Mucosa of rectum (tissue), 2 donors: ENCODE measurements around the gene NUP62.

ENCODE experiments used
- H3K27ac ChIP-seq, 2 donors: one replicate each; pipeline ENCODE4 v1.7.0; 2013; ENCODE audit warnings: inconsistent platforms in 2 of 2, low read depth in 2 of 2, low read length in 2 of 2
- H3K27me3 ChIP-seq, 2 donors: one replicate each; pipeline ENCODE4 v1.7.0; 2013; ENCODE audit warnings: low read length in 2 of 2; ENCODE audit not compliant: control insufficient read depth in 2 of 2, insufficient read depth in 2 of 2
- H3K36me3 ChIP-seq, 2 donors: one replicate each; pipeline ENCODE4 v1.7.0; 2013; ENCODE audit warnings: low read length in 2 of 2; ENCODE audit not compliant: control insufficient read depth in 2 of 2, insufficient read depth in 2 of 2
- H3K4me1 ChIP-seq, 2 donors: one replicate each; pipeline ENCODE4 v1.7.0; 2013; ENCODE audit warnings: low read length in 2 of 2, mild to moderate bottlenecking in 1 of 2; ENCODE audit not compliant: control insufficient read depth in 2 of 2, insufficient read depth in 2 of 2
- H3K4me3 ChIP-seq, 2 donors: one replicate each; pipeline ENCODE4 v1.7.0; 2013; ENCODE audit warnings: low read length in 2 of 2
- H3K9ac ChIP-seq, 2 donors: one replicate each; pipeline ENCODE4 v1.7.0; 2013; ENCODE audit warnings: low read length in 2 of 2, low read depth in 1 of 2, mild to moderate bottlenecking in 1 of 2
- H3K9me3 ChIP-seq, 2 donors: one replicate each; pipeline ENCODE4 v1.7.0; 2013; ENCODE audit warnings: low read length in 2 of 2; ENCODE audit not compliant: control insufficient read depth in 2 of 2
- donor health status: healthy.
- donor health status: Normal muscosa, but diverticular disease.

Gene NUP62

DNA sequence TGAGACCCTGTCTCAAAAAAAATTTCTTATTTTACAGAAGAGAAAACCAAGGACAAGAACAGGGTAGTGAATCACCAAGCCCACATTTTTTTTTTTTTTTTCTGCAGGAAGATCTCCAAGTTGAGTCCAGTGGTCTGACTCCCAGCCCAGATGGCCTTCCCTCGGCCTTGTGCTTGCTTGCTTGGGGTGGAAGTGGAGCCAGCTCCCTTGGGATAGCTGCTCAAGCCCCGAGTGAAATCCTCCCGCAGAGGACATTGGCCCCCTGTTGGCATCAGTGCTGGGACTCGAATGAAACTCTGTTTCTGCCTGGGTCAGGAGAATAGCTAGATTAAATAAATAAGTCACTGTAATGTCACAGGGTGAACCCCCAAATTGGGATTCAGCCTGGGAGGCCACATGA, 9.4 kb upstream of the NUP62 start:
- Histone ChIP-seq H3K27me3 (no peaks in the 10 kb centered on the region), H3K4me3 (no peak overlapping the region), H3K9ac (no peak overlapping the region), H3K36me3 (no peaks in the 10 kb centered on the region), H3K27ac (no peak overlapping the region), H3K9me3 (no peaks in the 10 kb centered on the region), H3K4me1 (peaks cover 4% of the 10 kb centered on the region in 2 donors)

DNA sequence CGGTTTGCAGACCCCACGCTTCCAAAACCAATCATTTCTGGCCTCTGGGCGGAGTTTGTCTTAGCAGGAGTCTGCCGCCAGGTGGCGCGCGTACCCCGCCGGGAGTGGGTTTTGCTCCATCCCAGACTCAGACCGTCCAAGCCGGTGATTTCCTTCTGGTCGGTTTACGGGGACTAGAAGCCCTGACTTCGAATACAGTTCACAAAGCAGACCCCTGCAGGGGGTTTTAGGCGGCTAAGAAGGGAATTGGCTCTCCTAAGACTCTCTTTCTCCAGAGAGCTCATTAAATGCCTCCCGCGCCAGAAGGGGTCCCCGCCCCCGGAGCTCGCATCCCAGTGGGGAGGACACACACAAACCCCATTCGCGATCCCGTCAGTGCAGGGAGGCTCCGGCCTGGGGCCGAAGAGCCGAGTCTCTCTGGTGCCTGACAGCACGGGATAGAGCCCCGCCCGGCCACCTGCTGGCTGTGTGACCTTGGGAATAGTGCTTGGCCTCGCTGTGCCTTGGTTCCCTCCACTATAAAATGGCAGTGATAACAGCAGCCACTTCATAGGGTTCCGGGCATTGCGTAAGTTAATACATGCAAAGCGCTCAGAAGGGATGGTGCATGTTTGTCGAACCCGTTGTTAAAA, 8.6 kb upstream of the NUP62 start:
- no peak overlapping the region for H3K27ac ChIP-seq
- H3K9ac ChIP-seq = no peak overlapping the region
- peaks cover 0 to 1% of the 10 kb centered on the region in 2 donors for H3K36me3 ChIP-seq
- peaks cover 4% of the 10 kb centered on the region in 2 donors for H3K4me1 ChIP-seq
- no peaks in the 10 kb centered on the region for H3K9me3 ChIP-seq
- no peaks in the 10 kb centered on the region for H3K27me3 ChIP-seq
- peak overlapping the region; percentile 22 to 37 for H3K4me3 ChIP-seq

DNA sequence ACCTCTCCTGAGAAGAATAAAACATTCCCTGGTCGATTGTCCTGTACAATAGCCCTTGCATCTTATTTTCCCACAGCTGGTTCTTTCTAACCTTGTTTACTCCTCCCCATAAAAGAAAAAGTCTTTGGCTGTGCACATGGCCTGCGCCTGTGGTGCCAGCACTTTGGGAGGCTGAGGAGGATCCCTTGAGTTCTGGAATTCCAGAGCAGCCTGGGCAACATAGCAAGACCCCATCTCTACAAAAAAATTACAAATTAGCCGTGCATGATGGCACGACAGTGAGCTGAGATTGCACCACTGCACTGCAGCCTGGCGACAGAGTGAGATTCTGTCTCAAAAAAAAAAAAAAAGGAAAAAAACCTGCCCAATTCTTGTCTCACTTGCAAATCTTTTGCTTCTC, 7.2 kb upstream of the NUP62 start:
- no peaks in the 10 kb centered on the region for H3K9me3 ChIP-seq
- H3K36me3 ChIP-seq = peaks cover 0 to 4% of the 10 kb centered on the region in 2 donors
- no peaks in the 10 kb centered on the region for H3K27me3 ChIP-seq
- peaks cover 4% of the 10 kb centered on the region in 2 donors for H3K4me1 ChIP-seq
- H3K9ac ChIP-seq = no peak overlapping the region
- H3K27ac ChIP-seq = no peak overlapping the region
- H3K4me3 ChIP-seq = no peak overlapping the region

DNA sequence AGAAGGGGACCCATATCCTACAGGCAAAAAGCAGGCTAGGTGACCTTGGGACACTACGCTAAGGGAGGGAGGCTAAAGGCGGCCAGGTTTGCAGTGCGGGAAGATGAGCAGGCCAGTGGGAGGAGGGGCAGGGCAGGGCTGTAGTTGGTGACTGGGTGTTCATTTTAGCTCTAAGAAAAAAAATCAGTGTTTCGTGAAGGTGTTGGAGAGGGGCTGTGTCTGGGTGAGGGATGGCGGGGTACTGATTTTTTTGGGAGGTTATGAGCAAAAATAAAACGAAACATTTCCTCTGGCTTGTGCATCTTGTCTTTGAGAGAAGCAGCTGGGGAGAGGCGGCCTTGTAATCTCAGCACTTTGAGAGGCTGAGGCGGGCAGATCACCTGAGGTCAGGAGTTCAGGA, 4.3 kb upstream of the NUP62 start:
- Histone ChIP-seq H3K9ac (no peak overlapping the region), H3K27me3 (no peaks in the 10 kb centered on the region), H3K36me3 (peaks cover 0 to 4% of the 10 kb centered on the region in 2 donors), H3K27ac (no peak overlapping the region), H3K9me3 (no peaks in the 10 kb centered on the region), H3K4me3 (no peak overlapping the region), H3K4me1 (peaks cover 4 to 6% of the 10 kb centered on the region in 2 donors)

DNA sequence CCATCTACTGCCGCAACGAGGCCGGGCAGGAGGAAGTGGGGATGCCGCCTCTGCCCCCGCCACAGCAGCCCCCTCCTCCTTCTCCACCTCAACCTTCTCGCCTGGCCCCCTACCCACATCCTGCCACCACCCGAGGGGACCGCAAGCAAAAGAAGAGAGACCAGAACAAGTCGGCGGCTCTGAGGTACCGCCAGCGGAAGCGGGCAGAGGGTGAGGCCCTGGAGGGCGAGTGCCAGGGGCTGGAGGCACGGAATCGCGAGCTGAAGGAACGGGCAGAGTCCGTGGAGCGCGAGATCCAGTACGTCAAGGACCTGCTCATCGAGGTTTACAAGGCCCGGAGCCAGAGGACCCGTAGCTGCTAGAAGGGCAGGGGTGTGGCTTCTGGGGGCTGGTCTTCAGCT, 3.4 kb upstream of the NUP62 start:
- Histone ChIP-seq H3K27ac (no peak overlapping the region), H3K9me3 (no peaks in the 10 kb centered on the region), H3K36me3 (peaks cover 0 to 5% of the 10 kb centered on the region in 2 donors)

DNA sequence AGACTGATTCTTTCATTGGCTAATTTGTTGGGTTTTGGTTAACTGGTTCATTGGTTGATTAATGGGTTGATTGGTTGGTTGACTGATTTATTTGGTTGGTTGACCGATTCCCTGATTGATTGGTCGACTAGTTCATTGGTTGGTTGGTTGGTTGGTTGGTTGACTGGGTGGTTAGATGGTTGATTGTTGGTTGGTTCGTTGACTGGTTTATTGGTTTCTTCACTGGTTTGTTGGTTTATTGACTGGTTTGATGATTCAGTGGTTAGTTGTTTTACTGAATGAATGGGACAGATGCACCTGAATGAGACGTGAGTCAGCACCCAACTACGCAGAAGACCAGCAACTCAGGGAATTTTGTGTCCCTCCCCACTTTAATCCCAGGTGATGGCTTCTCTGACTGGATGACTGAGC, 2.7 kb upstream of the NUP62 start:
- Histone ChIP-seq H3K36me3 (peaks cover 0 to 12% of the 10 kb centered on the region in 2 donors), H3K9ac (no peak overlapping the region), H3K4me3 (no peak overlapping the region), H3K27me3 (no peaks in the 10 kb centered on the region), H3K9me3 (no peaks in the 10 kb centered on the region), H3K27ac (no peak overlapping the region), H3K4me1 (peaks cover 8 to 14% of the 10 kb centered on the region in 2 donors)

More for the DNA sequence above, 3.4 kb upstream of the NUP62 start:
- Histone ChIP-seq H3K27me3 (no peaks in the 10 kb centered on the region), H3K4me1 (peaks cover 3 to 10% of the 10 kb centered on the region in 2 donors), H3K4me3 (no peak overlapping the region), H3K9ac (no peak overlapping the region)

DNA sequence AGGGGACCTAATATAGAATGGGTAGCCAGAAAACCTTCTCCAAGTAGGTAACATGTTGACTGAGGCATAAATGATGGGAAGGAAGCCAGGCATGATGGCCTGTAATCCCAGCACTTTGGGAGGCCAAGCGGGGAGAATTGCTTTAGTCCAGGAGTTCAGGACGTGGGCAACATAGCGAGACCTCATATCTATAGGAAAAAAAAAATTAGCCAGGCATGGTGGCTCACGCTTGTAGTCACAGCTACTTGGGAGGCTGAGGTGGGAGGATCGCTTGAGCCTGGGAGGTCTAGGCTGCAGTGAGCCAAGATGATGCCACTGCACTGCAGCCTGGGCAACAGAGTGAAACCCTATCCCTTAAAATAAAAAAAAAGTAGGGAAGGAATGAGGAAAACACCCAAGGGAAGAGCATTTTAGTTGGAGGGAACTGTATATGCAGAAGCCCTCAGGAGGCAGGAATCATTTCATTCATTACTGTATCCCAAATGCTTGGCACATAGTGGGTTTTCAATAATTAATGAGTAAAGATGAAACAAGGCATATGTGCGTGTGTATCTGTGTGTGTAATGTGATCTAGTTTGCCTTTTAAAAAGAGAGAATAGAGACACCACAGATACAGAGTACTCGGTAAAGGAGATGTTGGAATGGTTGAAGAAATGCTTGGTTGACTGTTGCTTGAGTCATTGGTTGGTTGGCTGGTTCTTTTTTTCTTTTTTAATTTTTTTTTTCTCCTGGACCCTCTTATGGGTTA, 2.2 kb upstream of the NUP62 start:
- peaks cover 8 to 14% of the 10 kb centered on the region in 2 donors for H3K4me1 ChIP-seq

DNA sequence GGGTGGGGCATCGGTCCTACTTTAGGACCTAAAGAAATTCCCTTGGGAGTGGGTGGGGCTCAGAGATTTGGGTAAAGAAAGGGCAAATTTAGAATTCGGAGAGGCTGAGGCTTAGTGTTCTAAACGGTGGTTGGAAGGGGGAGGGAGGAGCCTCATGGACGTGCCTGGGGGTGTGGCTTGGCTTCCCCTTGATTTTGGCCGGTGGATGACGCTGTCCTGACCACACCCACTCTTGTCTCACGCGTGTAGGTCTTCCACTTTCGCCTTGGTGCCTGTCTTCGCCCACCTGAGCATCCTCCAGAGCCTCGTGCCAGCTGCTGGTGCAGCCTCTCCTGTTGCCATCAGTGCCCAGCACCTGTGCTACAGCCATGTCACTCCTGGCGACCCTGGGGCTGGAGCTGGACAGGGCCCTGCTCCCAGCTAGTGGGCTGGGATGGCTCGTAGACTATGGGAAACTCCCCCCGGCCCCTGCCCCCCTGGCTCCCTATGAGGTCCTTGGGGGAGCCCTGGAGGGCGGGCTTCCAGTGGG, 1.2 kb upstream of the NUP62 start:
- H3K4me3 ChIP-seq = peak overlapping the region; percentile 11 to 90
- H3K9ac ChIP-seq = no peak overlapping the region
- H3K36me3 ChIP-seq = peaks cover 0 to 19% of the 10 kb centered on the region in 2 donors
- H3K27ac ChIP-seq = peak overlapping the region in 1 of 2 donors; percentile 97
- H3K9me3 ChIP-seq = no peaks in the 10 kb centered on the region
- H3K27me3 ChIP-seq = no peaks in the 10 kb centered on the region
- H3K4me1 ChIP-seq = peaks cover 8 to 14% of the 10 kb centered on the region in 2 donors

More for the DNA sequence above, 2.2 kb upstream of the NUP62 start:
- H3K27ac ChIP-seq = no peak overlapping the region
- no peak overlapping the region for H3K9ac ChIP-seq
- H3K9me3 ChIP-seq = no peaks in the 10 kb centered on the region
- no peak overlapping the region for H3K4me3 ChIP-seq
- H3K27me3 ChIP-seq = no peaks in the 10 kb centered on the region
- H3K36me3 ChIP-seq = peaks cover 0 to 17% of the 10 kb centered on the region in 2 donors

DNA sequence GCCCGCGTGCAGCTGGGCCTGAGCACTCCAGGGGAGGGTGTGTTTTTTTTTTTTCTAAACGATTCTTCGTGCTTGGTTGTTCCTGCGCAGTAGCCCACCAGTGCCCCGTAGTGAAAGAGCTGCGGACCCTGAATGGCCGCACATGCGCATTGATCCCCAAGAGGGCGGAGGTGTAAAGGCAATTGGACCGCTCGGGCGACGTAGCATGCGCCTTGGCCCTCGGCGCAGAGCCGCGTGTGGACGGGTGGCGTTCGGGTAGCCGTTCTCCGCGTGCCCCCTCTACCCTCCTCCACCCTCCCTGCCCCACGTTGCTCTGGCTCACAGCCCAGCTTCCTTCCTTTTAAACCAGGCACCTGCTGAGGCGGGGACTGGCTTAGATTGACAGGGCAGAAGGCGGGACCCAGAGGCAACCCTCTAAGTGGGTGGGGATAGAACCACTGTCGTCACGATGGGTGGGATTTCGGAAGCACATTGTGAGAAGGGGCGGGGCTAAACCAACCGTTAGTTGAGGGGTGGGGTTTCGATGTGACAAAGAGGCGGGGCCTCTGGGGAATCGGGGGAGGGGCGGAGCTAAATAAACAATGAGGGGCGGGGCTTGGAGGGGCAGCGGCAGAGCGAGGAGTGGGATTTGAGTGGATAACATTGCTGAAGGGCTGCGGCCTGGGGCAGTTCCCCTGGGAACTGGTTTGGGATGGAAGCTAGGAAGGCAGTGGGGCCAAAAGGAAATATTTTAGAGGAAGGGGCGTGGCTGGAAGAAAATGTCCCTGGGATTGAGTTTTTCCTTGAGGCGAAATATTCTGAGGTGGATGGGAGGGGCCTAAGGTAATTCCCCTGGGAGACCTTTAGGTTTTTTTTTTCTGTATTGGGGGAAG, 543 bp upstream of the NUP62 start:
- peaks cover 8 to 14% of the 10 kb centered on the region in 2 donors for H3K4me1 ChIP-seq
- H3K9ac ChIP-seq = peak overlapping the region; percentile 87 to 90
- H3K9me3 ChIP-seq = no peaks in the 10 kb centered on the region
- H3K27me3 ChIP-seq = no peaks in the 10 kb centered on the region
- H3K36me3 ChIP-seq = peaks cover 0 to 21% of the 10 kb centered on the region in 2 donors
- H3K27ac ChIP-seq = peak overlapping the region; percentile 93 to 97
- peak overlapping the region; percentile 90 to 96 for H3K4me3 ChIP-seq
